ENCODE data around the gene BLTP3B.
A peak's percentile ranks its signal among the peaks of the same experiment; 100 is the strongest.

The BLTP3B gene

DNA sequence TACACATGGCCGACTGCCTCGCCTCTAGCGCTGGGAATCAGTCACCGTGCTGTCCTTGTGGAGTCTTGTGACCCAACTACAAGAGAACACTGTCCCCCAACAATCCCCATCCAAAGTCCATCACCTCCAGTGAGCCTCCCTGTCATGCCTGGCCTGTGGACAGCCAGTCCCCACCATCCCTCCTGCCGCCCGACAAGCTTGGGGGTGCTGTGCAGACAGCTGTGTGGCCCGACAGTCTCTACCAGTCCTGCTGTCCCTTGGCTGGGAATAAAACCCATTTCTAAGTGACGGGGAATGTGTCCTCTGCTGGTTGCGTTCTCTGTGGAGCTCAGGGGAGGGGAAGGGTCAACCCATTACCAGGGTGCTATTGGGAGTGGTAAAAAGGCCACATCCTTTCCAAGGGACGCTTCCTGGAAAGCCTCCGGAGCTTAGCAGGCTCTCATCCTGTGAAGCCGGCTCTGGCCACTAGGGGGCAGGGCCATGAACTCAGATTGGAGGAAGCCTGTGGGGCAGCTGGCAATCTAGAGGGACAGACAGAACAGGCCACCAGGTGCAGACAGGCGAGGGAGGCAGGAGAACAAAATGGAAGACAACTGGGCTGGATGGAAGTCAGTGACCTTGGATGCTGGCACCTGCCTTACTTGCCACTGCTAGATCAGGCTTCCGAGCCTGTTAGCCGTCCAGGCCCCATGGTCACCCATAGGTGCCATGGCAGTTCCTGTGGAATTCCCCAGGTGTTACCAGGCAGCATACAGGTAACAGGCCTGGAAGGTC, 12.0 kb upstream of the BLTP3B start:
- no peak overlapping the region for H3K4me3 ChIP-seq
- H3K27ac ChIP-seq = no peak overlapping the region
- DNase-seq (ENCODE audit: low read depth, low spot score) = no peak
- H3K36me3 ChIP-seq (ENCODE audit: insufficient read depth, low read length) = no peaks in the 10 kb centered on the region
- H3K9ac ChIP-seq (ENCODE audit: insufficient read length) = no peak overlapping the region
- H3K9me3 ChIP-seq (ENCODE audit: low read depth, low read length) = no peaks in the 10 kb centered on the region
- TF ChIP-seq POLR2AphosphoS5 (IDR thresholded peaks at IDR 0.05; ENCODE audit: borderline replicate concordance, low read depth, low read length) (no peak), EZH2 (IDR thresholded peaks at IDR 0.05) (no peak), FOXP2 (optimal IDR thresholded peaks at IDR 0.05; ENCODE audit: control extremely low read depth, extremely low read length, insufficient read depth) (no peak)

DNA sequence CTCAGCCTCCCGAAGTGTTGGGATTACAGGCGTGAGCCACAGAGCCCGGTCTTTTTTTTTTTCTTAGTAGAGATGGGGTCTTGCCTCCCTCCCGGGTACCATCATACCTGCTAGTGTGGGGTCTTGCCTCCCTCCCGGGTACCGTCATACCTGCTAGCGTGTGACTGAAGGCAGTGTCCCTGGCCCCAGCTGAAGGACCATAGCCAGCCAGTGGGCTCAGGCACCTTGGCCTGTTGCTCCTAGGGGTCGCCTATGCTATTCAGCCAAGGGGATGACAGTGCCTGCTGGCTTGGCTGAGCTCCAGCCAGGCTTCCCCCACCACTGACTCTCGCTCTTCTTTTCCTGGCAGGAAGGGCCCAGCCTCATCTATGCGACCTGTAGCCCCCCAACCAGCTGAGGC, 10.5 kb upstream of the BLTP3B start:
- Histone ChIP-seq H3K9me3 (ENCODE audit: low read depth, low read length) (no peaks in the 10 kb centered on the region), H3K27ac (no peak overlapping the region), H3K36me3 (ENCODE audit: insufficient read depth, low read length) (no peaks in the 10 kb centered on the region), H3K4me3 (no peak overlapping the region), H3K9ac (ENCODE audit: insufficient read length) (no peak overlapping the region)
- no peak for DNase-seq (ENCODE audit: low read depth, low spot score)
- TF ChIP-seq FOXP2 (optimal IDR thresholded peaks at IDR 0.05; ENCODE audit: control extremely low read depth, extremely low read length, insufficient read depth) = no peak
- no peak for TF ChIP-seq EZH2 (IDR thresholded peaks at IDR 0.05)
- TF ChIP-seq POLR2AphosphoS5 (IDR thresholded peaks at IDR 0.05; ENCODE audit: borderline replicate concordance, low read depth, low read length) = no peak

DNA sequence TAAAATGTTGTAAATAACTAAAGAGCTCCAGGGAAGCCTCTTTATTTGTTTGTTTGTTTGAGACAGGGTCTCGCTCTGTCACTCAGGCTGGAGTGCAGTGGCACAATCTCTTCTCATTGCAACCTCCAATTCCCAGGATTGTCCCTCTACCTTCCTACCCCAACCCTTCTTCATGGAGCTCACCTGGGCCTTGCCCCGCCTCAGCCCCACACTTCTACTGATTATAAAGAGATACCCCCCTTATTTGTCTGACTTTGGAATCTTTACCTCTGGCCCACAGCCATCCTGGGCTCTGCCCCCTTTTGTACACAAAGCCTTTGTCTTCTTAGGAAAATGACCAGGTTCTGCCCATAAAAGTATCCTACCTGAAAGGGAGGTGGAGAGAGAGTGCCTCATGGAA, 9.1 kb upstream of the BLTP3B start:
- no peak for DNase-seq (ENCODE audit: low read depth, low spot score)
- Histone ChIP-seq H3K36me3 (ENCODE audit: insufficient read depth, low read length) (no peaks in the 10 kb centered on the region), H3K9ac (ENCODE audit: insufficient read length) (no peak overlapping the region), H3K4me3 (no peak overlapping the region), H3K27ac (no peak overlapping the region), H3K9me3 (ENCODE audit: low read depth, low read length) (no peaks in the 10 kb centered on the region)
- TF ChIP-seq POLR2AphosphoS5 (IDR thresholded peaks at IDR 0.05; ENCODE audit: borderline replicate concordance, low read depth, low read length) = no peak
- no peak for TF ChIP-seq EZH2 (IDR thresholded peaks at IDR 0.05)
- TF ChIP-seq FOXP2 (optimal IDR thresholded peaks at IDR 0.05; ENCODE audit: control extremely low read depth, extremely low read length, insufficient read depth) = no peak

DNA sequence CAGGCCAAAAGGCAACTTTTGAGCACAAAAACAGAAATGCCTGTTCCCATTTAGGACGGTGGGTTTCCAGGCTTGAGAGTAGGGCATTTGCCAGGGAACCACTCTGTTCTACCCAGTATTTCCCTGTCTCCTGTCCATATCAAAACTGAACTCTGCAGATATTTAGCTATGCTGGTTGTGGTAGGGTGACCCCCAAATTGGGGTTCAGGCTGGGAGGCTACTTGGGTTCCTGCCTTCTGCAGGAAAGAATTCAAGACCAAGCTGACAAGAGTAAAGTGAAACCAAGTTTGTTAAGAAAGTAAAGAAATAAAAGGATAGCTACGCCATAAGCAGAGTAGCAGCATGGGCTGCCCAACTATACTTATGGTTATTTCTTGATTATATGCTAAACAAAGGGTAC, 3.6 kb upstream of the BLTP3B start:
- no peak for DNase-seq (ENCODE audit: low read depth, low spot score)
- Histone ChIP-seq H3K36me3 (ENCODE audit: insufficient read depth, low read length) (no peaks in the 10 kb centered on the region), H3K9ac (ENCODE audit: insufficient read length) (no peak overlapping the region), H3K9me3 (ENCODE audit: low read depth, low read length) (no peaks in the 10 kb centered on the region), H3K27ac (no peak overlapping the region), H3K4me3 (no peak overlapping the region)
- no peak for TF ChIP-seq EZH2 (IDR thresholded peaks at IDR 0.05)
- no peak for TF ChIP-seq POLR2AphosphoS5 (IDR thresholded peaks at IDR 0.05; ENCODE audit: borderline replicate concordance, low read depth, low read length)
- no peak for TF ChIP-seq FOXP2 (optimal IDR thresholded peaks at IDR 0.05; ENCODE audit: control extremely low read depth, extremely low read length, insufficient read depth)

- H3K36me3 ChIP-seq (ENCODE audit: insufficient read depth, low read length) = no peaks in the 10 kb centered on the region
- DNase-seq (ENCODE audit: low read depth, low spot score) = no peak
- H3K9me3 ChIP-seq (ENCODE audit: low read depth, low read length) = no peaks in the 10 kb centered on the region
- no peak overlapping the region for H3K4me3 ChIP-seq
- no peak overlapping the region for H3K27ac ChIP-seq
- no peak overlapping the region for H3K9ac ChIP-seq (ENCODE audit: insufficient read length)
- TF ChIP-seq FOXP2 (optimal IDR thresholded peaks at IDR 0.05; ENCODE audit: control extremely low read depth, extremely low read length, insufficient read depth) = no peak
- no peak for TF ChIP-seq EZH2 (IDR thresholded peaks at IDR 0.05)
- TF ChIP-seq POLR2AphosphoS5 (IDR thresholded peaks at IDR 0.05; ENCODE audit: borderline replicate concordance, low read depth, low read length) = no peak
Observed at GRCh38 chr12:100145643-100146042, 3.0 kb upstream of the BLTP3B start.

- Histone ChIP-seq H3K9ac (ENCODE audit: insufficient read length) (peak overlapping the region; percentile 83), H3K27ac (no peak overlapping the region), H3K9me3 (ENCODE audit: low read depth, low read length) (no peaks in the 10 kb centered on the region), H3K36me3 (ENCODE audit: insufficient read depth, low read length) (no peaks in the 10 kb centered on the region), H3K4me3 (peak overlapping the region; percentile 95)
- DNase-seq (ENCODE audit: low read depth, low spot score) = no peak
- TF ChIP-seq POLR2AphosphoS5 (IDR thresholded peaks at IDR 0.05; ENCODE audit: borderline replicate concordance, low read depth, low read length) (peak; percentile 87), FOXP2 (optimal IDR thresholded peaks at IDR 0.05; ENCODE audit: control extremely low read depth, extremely low read length, insufficient read depth) (no peak)
Observed at GRCh38 chr12:100141998-100142850, 450 bp downstream of the BLTP3B start.

DNA sequence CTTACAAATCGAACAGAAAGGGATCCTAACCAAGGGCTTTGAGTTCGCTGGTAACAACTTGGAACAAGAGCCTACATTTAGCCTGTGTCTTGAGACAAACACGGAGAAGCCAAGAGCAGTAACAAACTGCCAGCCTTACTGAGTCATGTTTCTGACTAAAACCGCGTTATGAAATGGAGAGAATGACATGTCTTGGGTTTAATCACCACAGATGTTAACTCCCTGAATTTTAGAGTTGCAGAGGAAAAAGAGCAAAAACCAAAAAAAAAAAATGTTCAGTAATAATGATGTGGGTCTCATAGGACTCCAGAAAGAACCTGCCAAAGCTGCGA, 1.0 kb downstream of the BLTP3B start:
- H3K9ac ChIP-seq (ENCODE audit: insufficient read length) = peak overlapping the region; percentile 83

DNA sequence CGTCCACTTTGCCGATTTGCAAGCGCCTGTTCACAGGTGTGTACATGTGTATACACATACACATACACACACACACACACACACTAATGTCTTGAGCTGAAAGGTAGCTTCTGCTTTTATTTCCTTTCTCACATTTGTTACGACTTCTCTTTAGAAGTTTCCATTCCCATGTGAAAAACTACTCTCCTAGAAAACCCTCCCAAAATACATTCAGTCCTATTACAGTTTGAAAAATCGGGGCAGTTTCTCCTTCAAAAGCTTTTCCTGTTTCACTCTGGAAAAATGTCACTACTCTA, 3.9 kb downstream of the BLTP3B start:
- no peaks in the 10 kb centered on the region for H3K9me3 ChIP-seq (ENCODE audit: low read depth, low read length)
- H3K9ac ChIP-seq (ENCODE audit: insufficient read length) = no peak overlapping the region
- TF ChIP-seq FOXP2 (optimal IDR thresholded peaks at IDR 0.05; ENCODE audit: control extremely low read depth, extremely low read length, insufficient read depth) = no peak
- no peak for TF ChIP-seq EZH2 (IDR thresholded peaks at IDR 0.05)
- no peak for DNase-seq (ENCODE audit: low read depth, low spot score)
- H3K4me3 ChIP-seq = no peak overlapping the region
- H3K36me3 ChIP-seq (ENCODE audit: insufficient read depth, low read length) = no peaks in the 10 kb centered on the region
- H3K27ac ChIP-seq = no peak overlapping the region

More for the DNA sequence above, 1.0 kb downstream of the BLTP3B start:
- no peaks in the 10 kb centered on the region for H3K36me3 ChIP-seq (ENCODE audit: insufficient read depth, low read length)
- DNase-seq (ENCODE audit: low read depth, low spot score) = no peak
- no peak for TF ChIP-seq FOXP2 (optimal IDR thresholded peaks at IDR 0.05; ENCODE audit: control extremely low read depth, extremely low read length, insufficient read depth)
- no peaks in the 10 kb centered on the region for H3K9me3 ChIP-seq (ENCODE audit: low read depth, low read length)
- H3K27ac ChIP-seq = no peak overlapping the region
- peak overlapping the region; percentile 95 for H3K4me3 ChIP-seq

Data from SK-N-MC (cell line).